ENCODE measurements around the gene HEATR5B. TPM values are rescaled to one million over a fixed set of nuclear protein-coding genes. Genes with fewer than 3 reads are reported as not detected.
"Not testable (repeated sequence)": the region's sequence is repeated elsewhere in the genome, so short reads cannot be mapped to it uniquely, and the experiment has no call there.

Gene HEATR5B
- total and polyA plus RNA-seq, 9 of the 15 experiments (the other 6 are each of a cell fraction or from before 2014, with no cell fraction given), result 4.2 to 21.7 (median 12.2) TPM

- H3K4me3 ChIP-seq; DNase-seq (ENCODE audit: extremely low read depth in 1 of 4, low spot score in 3 of 4); BruUV-seq (replicated peaks); H3K4me2 ChIP-seq (ENCODE audit: insufficient read depth, low read length); intact Hi-C loops (cut with micrococcal nuclease); ATAC-seq; H3K9ac ChIP-seq (ENCODE audit: insufficient read depth in 1 of 2, low read depth in 2 of 2, low read length in 2 of 2); CTCF ChIA-PET (ENCODE audit: low intra/inter-chr PET ratio); H2AFZ ChIP-seq (ENCODE audit: low read depth, low read length); H3K36me3 ChIP-seq (ENCODE audit: control insufficient read depth, insufficient read depth, low read length); H3K27ac ChIP-seq (ENCODE audit: extremely low read depth, low read depth, low read length); POLR2A ChIA-PET; H3K9me1 ChIP-seq (ENCODE audit: control insufficient read depth, insufficient read depth, low read length); in situ Hi-C loops (cut with MboI); H3K27me3 ChIP-seq (ENCODE audit: control insufficient read depth in 2 of 2, insufficient read depth in 2 of 2, low read length in 2 of 2); FAIRE-seq; H3K9me3 ChIP-seq (replicated peaks; ENCODE audit: control insufficient read depth, insufficient read depth, low read depth, low read length); H4K20me1 ChIP-seq (replicated peaks; ENCODE audit: control insufficient read depth, insufficient read depth, low read length): not testable (repeated sequence)
- TF ChIP-seq ZBTB33 (CRISPR knock-in tag; IDR thresholded peaks at IDR 0.05) (peak; percentile 92), CHAMP1 (IDR thresholded peaks at IDR 0.05) (0 out of 2 replicates have a peak, but pooled peaks have one; percentile 65)
- H3K4me1 ChIP-seq (replicated peaks in 1 of 2; ENCODE audit: control insufficient read depth in 2 of 2, insufficient read depth in 2 of 2, low read length in 2 of 2), result peaks cover 0 to 10% of the 10 kb centered on the region in 2 experiments; a peak in 3 of 5 replicates
- WGBS (ENCODE audit: insufficient coverage, low coverage, missing lambda C conversion rate), result 88% methylated on average over 10 of the region's 10 CpGs
- peaks cover 37% of the 10 kb centered on the region for H3K79me2 ChIP-seq (ENCODE audit: control insufficient read depth, insufficient read depth, low read length)
Observed at GRCh38 chr2:36945240-36945639, 138.9 kb downstream of the HEATR5B start.
